ENCODE measurements around the gene RASSF1.

Gene RASSF1

DNA sequence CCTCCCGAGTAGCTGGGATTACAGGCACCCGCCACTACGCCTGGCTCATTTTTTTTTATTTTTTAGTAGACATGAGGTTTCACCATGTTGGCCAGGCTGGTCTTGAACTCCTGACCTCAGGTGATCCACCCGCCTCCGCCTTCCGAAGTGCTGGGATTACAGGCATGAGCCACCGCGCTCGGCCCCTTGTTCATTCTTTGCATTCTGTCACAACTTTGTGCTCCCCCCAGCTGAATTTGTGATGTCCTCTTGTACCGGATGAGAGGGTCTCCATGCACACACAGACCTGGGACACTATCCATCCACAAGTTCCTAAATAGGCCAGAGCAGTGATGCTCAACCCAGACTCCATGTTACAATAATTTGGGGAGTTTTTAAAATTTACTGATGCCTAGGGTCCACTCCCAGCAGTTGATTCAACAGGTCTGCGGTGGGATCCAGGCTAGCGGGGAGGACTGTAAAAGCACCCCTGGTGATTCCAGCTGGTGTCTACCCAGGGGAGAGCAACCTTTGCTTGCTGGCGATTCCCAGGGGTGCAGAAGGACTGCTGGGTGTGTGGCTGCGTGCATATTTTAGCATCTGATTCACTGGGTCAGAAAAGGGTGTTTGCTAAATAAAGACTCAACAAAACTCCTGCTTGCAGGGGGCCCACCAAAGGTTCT lies 1.0 kb downstream of the RASSF1 start:
- H3K27ac ChIP-seq: no peak overlapping the region
- no peak for DNase-seq
- H3K27me3 ChIP-seq (ENCODE audit: insufficient read depth, low read depth, severe bottlenecking): no peaks in the 10 kb centered on the region
- H3K9me3 ChIP-seq (ENCODE audit: severe bottlenecking): no peaks in the 10 kb centered on the region
- H3K4me3 ChIP-seq (ENCODE audit: low read depth, low read length): no peak overlapping the region
- TF ChIP-seq, protein P1, sequence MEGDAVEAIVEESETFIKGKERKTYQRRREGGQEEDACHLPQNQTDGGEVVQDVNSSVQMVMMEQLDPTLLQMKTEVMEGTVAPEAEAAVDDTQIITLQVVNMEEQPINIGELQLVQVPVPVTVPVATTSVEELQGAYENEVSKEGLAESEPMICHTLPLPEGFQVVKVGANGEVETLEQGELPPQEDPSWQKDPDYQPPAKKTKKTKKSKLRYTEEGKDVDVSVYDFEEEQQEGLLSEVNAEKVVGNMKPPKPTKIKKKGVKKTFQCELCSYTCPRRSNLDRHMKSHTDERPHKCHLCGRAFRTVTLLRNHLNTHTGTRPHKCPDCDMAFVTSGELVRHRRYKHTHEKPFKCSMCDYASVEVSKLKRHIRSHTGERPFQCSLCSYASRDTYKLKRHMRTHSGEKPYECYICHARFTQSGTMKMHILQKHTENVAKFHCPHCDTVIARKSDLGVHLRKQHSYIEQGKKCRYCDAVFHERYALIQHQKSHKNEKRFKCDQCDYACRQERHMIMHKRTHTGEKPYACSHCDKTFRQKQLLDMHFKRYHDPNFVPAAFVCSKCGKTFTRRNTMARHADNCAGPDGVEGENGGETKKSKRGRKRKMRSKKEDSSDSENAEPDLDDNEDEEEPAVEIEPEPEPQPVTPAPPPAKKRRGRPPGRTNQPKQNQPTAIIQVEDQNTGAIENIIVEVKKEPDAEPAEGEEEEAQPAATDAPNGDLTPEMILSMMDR (IDR thresholded peaks at IDR 0.05; ENCODE audit: low read depth, low read length): no peak
- peaks cover 17% of the 10 kb centered on the region for H3K36me3 ChIP-seq

DNA sequence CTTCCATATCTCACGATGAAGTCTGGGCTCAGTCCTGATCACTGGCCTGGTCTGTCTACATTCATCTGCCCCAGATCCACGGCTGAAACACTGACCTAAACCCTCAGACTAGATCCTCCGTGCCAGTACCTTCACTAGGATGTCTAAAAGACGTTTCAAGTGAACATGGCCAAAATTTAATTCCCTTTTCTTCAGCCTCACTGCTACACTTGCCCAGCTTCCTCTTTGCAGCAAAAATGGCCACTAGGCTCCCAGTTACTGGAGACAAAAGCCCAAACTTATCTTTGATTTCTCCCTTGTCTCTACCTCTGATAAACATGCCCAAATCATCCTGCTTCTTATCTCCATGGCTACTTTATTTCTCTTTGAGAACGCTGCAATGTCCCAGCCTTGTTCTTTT lies 1.7 kb downstream of the RASSF1 start:
- Histone ChIP-seq H3K9me3 (ENCODE audit: severe bottlenecking) (no peaks in the 10 kb centered on the region), H3K27me3 (ENCODE audit: insufficient read depth, low read depth, severe bottlenecking) (no peaks in the 10 kb centered on the region), H3K36me3 (peaks cover 23% of the 10 kb centered on the region), H3K4me3 (ENCODE audit: low read depth, low read length) (no peak overlapping the region), H3K27ac (no peak overlapping the region; the same call in 1 of the 2 replicates)
- TF ChIP-seq, protein P1 (IDR thresholded peaks at IDR 0.05; ENCODE audit: low read depth, low read length): no peak
- no peak for DNase-seq

DNA sequence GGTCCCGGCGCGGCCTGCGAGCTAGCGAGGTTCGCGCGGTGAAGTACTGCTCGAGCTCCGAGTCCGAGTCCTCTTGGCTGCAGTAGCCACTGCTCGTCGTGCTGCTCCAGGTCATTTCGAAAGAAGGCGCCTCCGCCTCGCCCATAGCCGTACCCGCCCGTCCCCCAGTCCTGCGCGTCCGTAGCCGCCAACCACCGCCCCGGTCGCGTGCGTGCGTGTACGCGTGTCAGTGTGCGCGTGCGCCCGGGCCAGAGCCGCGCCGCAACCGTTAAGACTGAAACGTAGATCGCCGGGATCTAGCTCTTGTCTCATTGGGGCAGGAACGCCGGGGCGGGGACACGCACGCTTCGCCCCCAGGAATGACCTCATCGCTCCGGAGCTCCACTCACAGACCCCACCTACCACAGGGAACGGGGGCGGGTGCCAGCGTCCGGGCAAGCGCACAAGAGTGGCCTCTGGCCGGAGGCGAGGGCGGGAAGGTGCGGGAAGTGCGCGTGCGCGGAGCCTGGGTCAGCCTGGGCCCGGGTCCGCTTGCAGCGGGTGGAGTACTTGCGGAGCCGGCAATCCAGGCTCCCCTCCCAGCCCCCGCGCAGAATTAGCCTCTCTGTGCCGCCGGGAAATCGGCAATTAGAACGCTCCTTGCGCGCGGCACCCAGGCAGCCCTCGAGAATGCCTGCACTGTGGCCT lies 3.3 kb downstream of the RASSF1 start:
- H3K27me3 ChIP-seq (ENCODE audit: insufficient read depth, low read depth, severe bottlenecking): no peaks in the 10 kb centered on the region
- H3K27ac ChIP-seq: peak overlapping the region; percentile 93
- peak; percentile 100 for DNase-seq
- TF ChIP-seq, protein P1 (IDR thresholded peaks at IDR 0.05; ENCODE audit: low read depth, low read length): no peak
- peak overlapping the region; percentile 79 for H3K4me3 ChIP-seq (ENCODE audit: low read depth, low read length)
- no peaks in the 10 kb centered on the region for H3K9me3 ChIP-seq (ENCODE audit: severe bottlenecking)
- peaks cover 39% of the 10 kb centered on the region for H3K36me3 ChIP-seq

DNA sequence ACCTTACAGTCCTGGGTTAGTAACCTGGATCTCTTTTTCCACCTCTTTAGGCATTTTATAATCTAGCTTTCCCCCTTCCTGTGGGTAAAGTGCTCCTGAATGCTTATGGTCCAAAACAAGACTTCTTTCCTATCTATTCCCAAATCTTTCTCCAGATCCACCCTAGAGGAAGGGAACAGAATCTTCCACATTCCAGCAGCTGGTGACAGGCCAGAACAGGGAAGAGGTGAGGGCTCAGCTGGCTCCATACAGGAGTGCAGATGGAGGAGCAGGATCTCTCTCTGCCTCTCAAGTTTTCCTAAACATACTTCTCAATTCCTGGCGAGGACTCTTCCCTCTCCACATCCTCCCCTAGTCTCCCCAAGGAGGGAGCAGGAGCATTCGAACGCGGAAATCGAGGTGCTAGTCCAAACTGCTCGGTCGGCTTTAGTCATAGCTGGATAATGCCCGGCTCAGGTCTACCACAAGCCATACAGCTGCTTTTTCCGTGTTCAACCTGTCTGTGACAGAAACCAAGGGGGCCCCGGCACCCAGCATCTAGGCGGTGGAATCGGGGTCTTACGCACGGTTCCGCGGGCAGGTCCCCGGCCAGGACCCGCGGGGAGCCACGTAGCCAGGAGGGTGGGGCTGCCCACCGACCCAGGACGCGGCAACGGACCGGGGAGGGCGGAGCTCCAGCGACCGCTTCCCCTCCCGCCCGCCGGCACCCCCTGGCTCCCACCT lies 4.0 kb downstream of the RASSF1 start:
- no peak for DNase-seq
- H3K4me3 ChIP-seq (ENCODE audit: low read depth, low read length): peak overlapping the region; percentile 79
- TF ChIP-seq, protein P1 (IDR thresholded peaks at IDR 0.05; ENCODE audit: low read depth, low read length): no peak
- peak overlapping the region; percentile 93 for H3K27ac ChIP-seq
- H3K27me3 ChIP-seq (ENCODE audit: insufficient read depth, low read depth, severe bottlenecking): no peaks in the 10 kb centered on the region
- peaks cover 46% of the 10 kb centered on the region for H3K36me3 ChIP-seq
- no peaks in the 10 kb centered on the region for H3K9me3 ChIP-seq (ENCODE audit: severe bottlenecking)

DNA sequence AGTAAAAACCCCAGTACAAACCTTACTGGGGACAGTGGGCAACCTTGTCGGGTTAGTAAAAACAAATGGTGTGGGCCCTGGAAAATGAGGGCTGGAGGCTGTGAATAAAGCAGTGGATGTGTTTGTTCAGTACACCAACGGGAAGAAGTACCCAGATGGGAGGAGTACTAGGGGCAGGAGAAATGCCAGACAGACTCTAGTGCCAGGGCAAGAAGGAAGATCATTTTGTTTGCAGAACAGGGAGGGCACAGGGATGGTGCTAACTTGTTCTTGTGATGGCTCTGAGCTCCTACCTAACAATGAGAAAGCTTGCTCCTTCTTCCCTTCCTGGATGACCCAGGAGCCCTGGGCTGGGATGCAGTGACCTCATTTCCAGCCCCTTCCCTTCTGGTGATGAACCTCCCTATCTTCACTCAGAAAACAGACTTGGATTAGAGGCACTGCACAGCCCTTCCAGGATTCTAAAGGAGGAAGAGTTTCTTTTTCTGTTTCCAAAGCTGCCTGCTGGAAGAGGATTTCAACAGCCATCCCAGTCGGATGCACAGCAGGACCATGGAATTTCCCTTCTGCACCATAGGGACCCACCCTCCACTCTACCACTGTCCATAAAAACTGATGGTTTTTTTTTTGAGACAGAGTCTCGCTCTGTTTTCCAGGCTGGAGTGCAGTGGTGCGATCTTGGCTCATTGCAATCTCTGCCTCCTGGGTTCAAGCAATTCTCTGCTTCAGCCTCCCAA lies 6.1 kb downstream of the RASSF1 start:
- Histone ChIP-seq H3K36me3 (peaks cover 67% of the 10 kb centered on the region), H3K27me3 (ENCODE audit: insufficient read depth, low read depth, severe bottlenecking) (no peaks in the 10 kb centered on the region), H3K27ac (no peak overlapping the region), H3K4me3 (ENCODE audit: low read depth, low read length) (no peak overlapping the region), H3K9me3 (ENCODE audit: severe bottlenecking) (no peaks in the 10 kb centered on the region)
- TF ChIP-seq, protein P1 (IDR thresholded peaks at IDR 0.05; ENCODE audit: low read depth, low read length): no peak
- no peak for DNase-seq

Measured in WERI-Rb-1 (cell line).